Retinal pigment epithelial cell (primary cell): Measurements from ENCODE around the gene PRRT2.

Experiments
- DNase-seq: peaks from one replicate; pipeline ENCODE4 v3.0.0-alpha.2; 2010; ENCODE audit warnings: low read depth
- H3K4me3 ChIP-seq: 2 replicates; pipeline ENCODE4 v1.5.1; 2011; ENCODE audit warnings: mild to moderate bottlenecking, low read length, control low read depth, moderate library complexity
- CTCF ChIP-seq: conservative IDR thresholded peaks from 2 replicates; pipeline ENCODE4 v1.5.1; 2011; ENCODE audit warnings: low read depth, low read length, control low read depth, inconsistent platforms

The PRRT2 gene

GRCh38 chr16:29811896-29812665, at the start of gene PRRT2:
TSS of gene PRRT2 (plus strand) at chr16:29812193. CDS start at chr16:29813055, 862 bp downstream.
- H3K4me3 ChIP-seq: peak within 1 kb of the TSS; percentile 56
- TF ChIP-seq CTCF: no peak
- no peak for DNase-seq

- TF ChIP-seq CTCF: no peak
- no peak overlapping the region for H3K4me3 ChIP-seq
- DNase-seq: no peak
These were observed 48.7 kb upstream of the PRRT2 start for GRCh38 chr16:29763326-29763725.

- TF ChIP-seq CTCF: no peak
- H3K4me3 ChIP-seq: no peak overlapping the region
- DNase-seq: no peak
These were observed 46.6 kb upstream of the PRRT2 start for GRCh38 chr16:29765167-29766032.

- no peak for DNase-seq
- TF ChIP-seq CTCF: no peak
- no peak overlapping the region for H3K4me3 ChIP-seq
These were observed 45.4 kb upstream of the PRRT2 start for GRCh38 chr16:29766571-29766970.

- TF ChIP-seq CTCF: no peak
- no peak overlapping the region for H3K4me3 ChIP-seq
- DNase-seq: no peak
These were observed 44.9 kb upstream of the PRRT2 start for GRCh38 chr16:29767062-29767461.

- no peak for DNase-seq
- H3K4me3 ChIP-seq: no peak overlapping the region
- TF ChIP-seq CTCF: no peak
These were observed 42.5 kb upstream of the PRRT2 start for GRCh38 chr16:29769507-29769906.
